Activated CD4-positive, alpha-beta T cell treated with anti-CD3 and anti-CD28 coated beads, Interleukin-10, Interleukin-2, amounts not matched to agents 100 ng/mL and 50 ng/mL, durations not matched to agents 16 hours and 8 hours (primary cell): ENCODE data around the gene STPG1.

ENCODE experiments used
- DNase-seq: peaks from one replicate; pipeline ENCODE4 v3.0.0-alpha.2; 2020

The STPG1 gene

DNA sequence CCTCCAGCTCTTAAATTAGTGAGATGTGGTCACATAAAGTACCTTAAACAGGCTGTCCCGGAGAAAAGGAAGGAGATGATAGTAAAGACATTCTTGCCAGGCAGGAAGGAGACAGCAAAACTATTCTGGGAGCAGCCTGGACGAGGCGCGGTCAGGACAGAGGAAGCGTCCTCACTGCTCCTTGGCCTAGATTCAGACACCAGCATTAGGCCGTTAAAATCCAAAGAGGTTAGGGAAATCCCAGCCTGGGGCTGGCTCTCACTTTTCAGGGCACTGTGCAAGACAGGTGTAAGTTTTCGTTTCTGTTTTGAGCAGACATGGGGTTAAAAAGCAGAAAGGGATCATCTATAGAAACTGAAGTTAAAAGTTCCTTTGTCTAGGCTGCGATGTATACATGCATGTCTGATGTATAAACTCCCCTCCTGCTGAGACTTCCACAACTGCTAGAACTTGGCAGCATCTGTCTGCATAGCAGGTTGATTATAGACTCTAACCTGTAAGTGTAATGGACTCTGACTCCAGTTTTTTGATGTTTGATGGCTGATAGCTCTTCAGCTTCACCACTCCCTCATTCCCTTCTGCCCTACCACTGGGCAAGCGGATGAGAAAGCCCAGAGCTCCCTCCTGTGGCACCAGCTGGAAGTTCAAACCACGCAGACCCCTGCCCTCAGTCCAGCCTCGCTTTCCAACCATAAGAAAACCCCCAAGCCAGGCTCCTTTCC is 21.5 kb downstream of the STPG1 start:
- peak; percentile 79 for DNase-seq

- DNase-seq = peak; percentile 87
Observed at GRCh38 chr1:24390924-24391782, 22.4 kb downstream of the STPG1 start.

DNA sequence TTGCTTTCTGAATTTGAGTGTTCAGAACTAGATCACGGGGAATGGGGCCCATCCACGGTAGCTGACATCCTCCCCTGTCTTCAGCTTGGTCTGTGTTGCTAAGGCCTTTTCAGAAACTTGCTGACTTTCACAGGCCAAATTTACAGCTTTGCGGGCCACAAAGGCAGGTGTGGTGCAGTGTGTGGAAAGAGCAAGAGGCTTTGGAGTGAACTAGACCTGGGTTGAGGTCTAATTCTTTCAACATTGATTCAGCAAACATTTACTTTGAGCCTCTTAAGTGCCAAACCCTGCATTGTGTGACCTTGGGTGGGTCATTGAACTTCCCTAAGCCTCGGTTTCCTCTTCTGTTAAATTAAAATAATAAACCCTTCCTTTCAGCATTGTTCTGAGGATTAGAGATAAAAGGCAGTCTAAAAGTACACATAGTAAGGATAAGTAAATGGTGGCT is 24.3 kb downstream of the STPG1 start:
- no peak for DNase-seq

DNA sequence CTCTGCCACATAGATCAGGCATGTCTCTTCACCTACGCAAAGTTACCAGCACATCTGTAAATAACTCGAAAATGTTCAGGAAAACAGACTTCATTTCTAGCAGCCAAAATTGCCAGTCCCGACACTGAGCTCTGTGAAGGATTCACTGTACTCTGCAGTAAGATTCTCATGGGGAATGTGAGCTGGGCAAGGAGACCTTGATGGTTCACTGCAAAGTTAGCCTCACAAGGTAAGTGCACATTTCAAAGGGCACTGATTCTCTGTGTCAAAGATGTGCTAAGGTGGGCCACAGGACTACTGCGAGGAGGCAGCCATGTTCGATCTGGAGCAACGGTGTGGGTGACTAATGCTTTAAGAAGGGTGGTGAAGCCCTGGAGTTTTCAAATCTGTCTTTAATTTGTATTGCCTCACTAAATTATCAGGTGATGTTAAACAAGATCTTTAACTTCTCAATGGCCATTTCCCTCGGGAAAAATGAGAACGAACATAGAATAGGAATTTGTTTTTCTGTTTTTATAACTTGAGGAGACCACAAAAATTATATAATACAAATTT is 25.2 kb downstream of the STPG1 start:
- DNase-seq = no peak

- DNase-seq = no peak
Observed at GRCh38 chr1:24387636-24388175, 25.9 kb downstream of the STPG1 start.

DNA sequence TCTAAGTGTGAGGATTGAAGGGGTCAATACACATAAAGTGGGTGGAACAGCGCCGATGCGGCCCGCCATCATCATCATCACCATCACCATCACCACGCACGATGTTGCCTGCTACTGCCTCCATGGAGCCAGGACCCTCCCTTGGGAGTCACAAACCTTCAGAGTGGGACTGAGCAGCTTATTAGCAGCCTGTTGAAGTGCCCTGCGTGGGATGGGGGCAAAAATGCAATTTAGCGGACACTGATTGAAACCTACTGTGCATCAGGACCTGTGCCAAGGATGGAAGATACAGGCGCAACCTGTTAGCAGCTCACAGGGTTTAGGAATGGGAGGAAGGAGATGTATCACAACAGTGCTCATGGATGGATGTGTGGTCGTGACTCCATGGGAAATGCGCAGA is 26.7 kb downstream of the STPG1 start:
- no peak for DNase-seq

- DNase-seq = no peak
Observed at GRCh38 chr1:24386241-24386640, 27.3 kb downstream of the STPG1 start.

GRCh38 chr1:24385160-24385940 is 28.2 kb downstream of the STPG1 start:
- peak; percentile 60 for DNase-seq

DNA sequence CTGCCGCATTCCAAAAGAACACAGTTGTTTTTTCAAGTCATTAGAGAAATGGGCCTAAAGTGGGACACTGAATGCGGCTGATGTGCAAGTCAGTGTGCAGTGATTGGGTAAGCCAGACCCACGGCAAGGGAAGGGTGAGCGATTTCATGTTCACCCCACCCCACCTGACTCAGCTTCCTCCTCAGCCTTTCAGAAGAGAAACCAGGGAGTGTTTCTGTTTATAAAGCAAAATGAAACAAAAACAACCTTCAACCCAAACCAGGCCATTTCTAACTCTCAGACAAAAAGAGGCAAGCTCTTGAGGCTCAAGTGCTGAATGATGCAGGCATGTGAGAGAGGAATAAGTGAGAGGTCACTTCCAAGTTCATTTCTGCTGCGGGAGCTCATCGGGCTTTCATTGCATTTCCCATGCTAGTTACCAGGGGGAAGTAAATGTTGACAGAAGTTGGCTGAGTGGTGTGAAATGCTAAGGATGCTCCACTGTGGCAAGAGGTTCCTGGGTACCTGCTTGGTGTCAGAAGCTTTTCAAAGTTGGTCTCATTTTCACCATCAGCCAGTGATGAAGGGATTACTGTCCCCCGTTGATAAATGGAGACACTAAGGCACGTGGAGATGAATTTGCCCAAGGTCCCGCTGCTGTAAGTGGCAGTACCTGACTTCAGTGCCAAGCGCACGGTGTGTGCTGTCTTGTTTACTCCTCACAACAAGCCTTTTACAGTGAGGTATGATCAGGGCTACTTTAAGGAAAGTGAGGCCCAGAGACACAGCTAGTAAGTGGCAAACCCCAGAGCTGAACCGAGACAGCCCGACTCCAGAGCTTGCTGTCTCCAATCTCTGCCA is 29.1 kb downstream of the STPG1 start:
- DNase-seq = peak; percentile 80

DNA sequence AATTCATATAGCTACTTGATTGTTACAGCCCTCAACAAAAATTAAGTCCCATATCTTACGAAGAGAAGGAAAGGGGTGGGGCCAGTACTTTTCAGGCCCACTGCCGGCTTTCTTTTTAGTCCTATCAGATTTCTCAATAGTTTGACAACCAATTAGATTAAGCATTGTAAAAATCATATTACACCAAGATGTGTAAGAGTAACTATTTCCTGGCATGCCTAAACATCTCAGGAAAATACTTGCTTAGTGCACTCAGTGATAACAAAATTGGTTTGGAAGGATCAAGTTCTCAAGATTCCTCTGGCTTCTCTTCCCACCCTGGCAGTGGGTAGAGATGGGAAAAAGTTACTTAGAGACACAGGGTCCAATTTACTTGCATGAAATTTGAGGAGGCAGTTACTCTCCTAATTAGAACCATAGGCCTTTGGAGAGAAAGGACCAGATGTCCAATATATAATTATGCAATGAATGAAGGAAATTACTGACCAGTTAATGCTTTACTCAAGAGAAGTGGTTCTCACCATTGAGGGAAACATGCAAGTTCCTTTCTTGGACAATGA is 30.1 kb downstream of the STPG1 start:
- DNase-seq = no peak

DNA sequence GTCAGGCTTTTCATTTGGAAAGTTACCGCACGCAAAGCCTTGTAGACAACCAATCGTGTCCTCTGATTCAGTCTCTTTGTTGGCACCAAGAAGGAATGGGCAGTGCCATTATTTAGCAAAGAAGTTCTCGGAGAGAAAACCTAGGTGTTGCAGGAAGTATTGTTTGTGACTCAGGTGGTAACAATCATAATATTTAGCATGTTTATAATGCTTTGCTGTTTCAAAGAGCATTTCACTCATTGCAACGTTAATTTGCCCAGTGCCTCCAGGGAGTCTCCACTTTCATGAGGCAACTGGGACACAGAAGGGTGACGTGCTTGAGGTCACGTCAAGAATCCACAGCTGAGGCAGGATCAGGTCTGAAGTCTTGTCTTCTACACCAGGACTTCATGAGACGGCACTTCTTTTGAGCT is 31.4 kb downstream of the STPG1 start:
- DNase-seq = no peak

- DNase-seq = no peak
Observed at GRCh38 chr1:24381256-24381655, 32.3 kb downstream of the STPG1 start.

GRCh38 chr1:24380508-24380907 is 33.1 kb downstream of the STPG1 start:
- DNase-seq = no peak

DNA sequence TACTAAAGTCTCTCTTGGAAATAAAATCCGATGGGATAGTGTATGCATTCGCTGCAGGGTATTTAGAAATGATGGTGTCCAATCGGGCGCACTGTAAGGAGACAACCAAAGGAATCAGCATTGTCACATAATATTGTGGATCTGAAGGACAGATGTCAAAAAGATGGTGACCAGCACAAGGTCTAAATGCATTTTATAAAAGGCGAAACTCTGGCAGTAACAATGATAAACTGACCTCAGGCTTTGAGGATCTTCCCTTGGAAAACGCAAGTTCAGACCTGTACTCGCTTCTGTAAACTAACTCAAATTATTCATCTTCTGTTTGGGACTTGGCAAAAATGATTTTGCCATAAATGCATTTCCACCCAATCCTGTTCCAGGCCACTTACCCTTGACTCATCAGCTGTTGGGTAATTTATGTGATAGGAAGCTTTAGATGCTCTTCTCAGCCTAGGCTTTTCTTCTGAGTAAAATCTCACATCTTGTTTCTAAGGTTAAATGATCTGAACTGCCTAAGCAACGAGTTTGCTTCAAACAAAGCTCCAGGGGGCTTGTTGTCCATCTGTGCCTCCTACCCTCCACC is 33.8 kb downstream of the STPG1 start:
- no peak for DNase-seq

GRCh38 chr1:24374891-24375786 is 38.4 kb downstream of the STPG1 start:
- DNase-seq = no peak

- no peak for DNase-seq
Observed at GRCh38 chr1:24373710-24374109, 39.9 kb downstream of the STPG1 start.

DNA sequence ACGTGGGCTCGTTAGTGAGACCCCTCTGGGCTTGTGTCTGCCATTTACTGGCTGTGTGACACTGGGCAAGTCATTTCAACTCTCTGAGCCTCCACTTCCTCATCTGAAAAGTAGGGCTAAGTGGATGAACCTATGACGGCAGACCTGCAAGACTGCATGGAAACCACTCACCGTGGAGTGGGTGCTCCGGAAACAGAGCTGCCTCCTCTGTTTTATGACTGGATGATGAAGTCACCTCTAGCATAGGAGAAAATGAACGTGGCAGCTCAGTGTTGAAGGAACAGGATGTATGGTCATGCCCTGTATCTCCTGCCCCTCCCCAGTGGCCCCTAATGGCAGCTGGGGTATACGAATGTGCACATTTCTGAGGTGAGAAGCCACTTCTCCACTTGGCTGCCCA is 40.5 kb downstream of the STPG1 start:
- DNase-seq = no peak

DNA sequence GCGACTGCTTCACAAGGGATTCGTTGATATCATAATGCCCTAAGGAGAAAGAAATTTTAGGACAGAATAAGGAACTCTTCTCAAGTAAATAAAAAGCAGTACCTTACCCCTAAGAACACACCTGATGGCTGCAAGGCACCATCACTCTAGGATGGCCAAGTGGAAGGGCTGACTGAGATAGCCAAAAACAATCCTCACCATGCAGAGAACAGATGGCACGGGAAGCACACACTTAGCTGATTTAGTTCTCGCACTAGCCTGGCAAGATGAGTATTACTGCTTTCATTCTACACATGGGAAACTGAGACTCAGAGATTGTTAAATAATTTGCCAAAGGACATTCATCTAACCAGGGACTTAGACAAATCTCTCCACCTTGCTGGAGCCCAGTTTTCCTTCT is 43.8 kb downstream of the STPG1 start:
- DNase-seq = no peak

- DNase-seq = no peak
Observed at GRCh38 chr1:24369199-24369598, 44.4 kb downstream of the STPG1 start.

GRCh38 chr1:24366707-24367106 is 46.9 kb downstream of the STPG1 start:
- no peak for DNase-seq
